ENCODE results near the gene MANSC4. TPM values are rescaled to one million over a fixed set of nuclear protein-coding genes. Genes with fewer than 3 reads are reported as not detected.

The MANSC4 gene
- not detected in 2 replicates for total RNA-seq

GRCh38 chr12:27779920-27780611 is at the start of gene MANSC4, which contains the start of gene KLHL42:
TSS of gene MANSC4 (minus strand) at chr12:27780236. CDS start at chr12:27771276, 8,960 bp downstream.
TSS of gene KLHL42 (plus strand) at chr12:27780233. CDS start at chr12:27780331, 98 bp downstream.

Small RNAs within 50 kb of the gene (small RNA-seq; reads per million reads assigned to genes)
- gene RF00019 (not detected), gene RF02271 (not detected)

Other genes with a start within 250 kb of the MANSC4 start
- gene REP15, start 83.8 kb downstream of the MANSC4 start, total RNA-seq = 0.65 and 0.79 TPM in 2 replicates
- gene MRPS35, start 69.4 kb downstream of the MANSC4 start, total RNA-seq = 35.7 and 43.3 TPM in 2 replicates
- 26.7 and 31.0 TPM in 2 replicates for gene KLHL42, start within 50 bp of the MANSC4 start, total RNA-seq
- gene PTHLH, start 192.5 kb upstream of the MANSC4 start, total RNA-seq = 3.9 and 12.6 TPM in 2 replicates

All from placental epithelial cell (primary cell).